ENCODE measurements around the gene RGS2. TPM values are rescaled to one million over a fixed set of nuclear protein-coding genes. Genes with fewer than 3 reads are reported as not detected.

Gene RGS2
- total RNA-seq, 2 experiments from 2014 or later = 5.4 to 6.4 TPM

- intact Hi-C loops (cut with micrococcal nuclease) = no loop called here
- H3K36me3 Mint-ChIP-seq = no peaks in the 10 kb centered on the region
- POLR2A ChIA-PET = no interaction called here
- CTCF ChIA-PET = no interaction called here
- H3K4me1 Mint-ChIP-seq (ENCODE audit: low read depth) = no peaks in the 10 kb centered on the region
- no peak for DNase-seq
- peaks cover 3% of the 10 kb centered on the region for H3K27me3 Mint-ChIP-seq
- no peaks in the 10 kb centered on the region for H3K9me3 Mint-ChIP-seq
- no peak overlapping the region for H3K4me3 Mint-ChIP-seq
- no peak overlapping the region for H3K27ac Mint-ChIP-seq
Measured at GRCh38 chr1:192776206-192776605, 32.6 kb upstream of the RGS2 start.

- ChIA-PET POLR2A (no interaction called here), CTCF (no interaction called here)
- no peaks in the 10 kb centered on the region for H3K36me3 Mint-ChIP-seq
- H3K9me3 Mint-ChIP-seq = no peaks in the 10 kb centered on the region
- peaks cover 3% of the 10 kb centered on the region for H3K27me3 Mint-ChIP-seq
- no peak overlapping the region for H3K27ac Mint-ChIP-seq
- no peak overlapping the region for H3K4me3 Mint-ChIP-seq
- no peak for DNase-seq
- H3K4me1 Mint-ChIP-seq (ENCODE audit: low read depth) = no peaks in the 10 kb centered on the region
- intact Hi-C loops (cut with micrococcal nuclease) = no loop called here
Measured at GRCh38 chr1:192776998-192777397, 31.8 kb upstream of the RGS2 start.

- Mint-ChIP-seq H3K27ac (no peak overlapping the region), H3K4me3 (no peak overlapping the region), H3K27me3 (peaks cover 15% of the 10 kb centered on the region), H3K9me3 (no peaks in the 10 kb centered on the region), H3K4me1 (ENCODE audit: low read depth) (no peaks in the 10 kb centered on the region), H3K36me3 (no peaks in the 10 kb centered on the region)
- CTCF ChIA-PET = no interaction called here
- DNase-seq = no peak
- POLR2A ChIA-PET = no interaction called here
- intact Hi-C loops (cut with micrococcal nuclease) = no loop called here
Measured at GRCh38 chr1:192783791-192784190, 25.0 kb upstream of the RGS2 start.

GRCh38 chr1:192784397-192784796 is 24.4 kb upstream of the RGS2 start:
- ChIA-PET CTCF (no interaction called here), POLR2A (no interaction called here)
- Mint-ChIP-seq H3K27me3 (peaks cover 12% of the 10 kb centered on the region), H3K36me3 (no peaks in the 10 kb centered on the region), H3K4me1 (ENCODE audit: low read depth) (no peaks in the 10 kb centered on the region), H3K27ac (no peak overlapping the region), H3K4me3 (no peak overlapping the region), H3K9me3 (no peaks in the 10 kb centered on the region)
- DNase-seq = no peak
- intact Hi-C loops (cut with micrococcal nuclease) = no loop called here

GRCh38 chr1:192786576-192786975 is 22.3 kb upstream of the RGS2 start:
- H3K27me3 Mint-ChIP-seq = peaks cover 12% of the 10 kb centered on the region
- no peaks in the 10 kb centered on the region for H3K36me3 Mint-ChIP-seq
- DNase-seq = no peak
- no peaks in the 10 kb centered on the region for H3K9me3 Mint-ChIP-seq
- CTCF ChIA-PET = no interaction called here
- no peaks in the 10 kb centered on the region for H3K4me1 Mint-ChIP-seq (ENCODE audit: low read depth)
- H3K27ac Mint-ChIP-seq = no peak overlapping the region
- intact Hi-C loops (cut with micrococcal nuclease) = no loop called here
- POLR2A ChIA-PET = no interaction called here
- H3K4me3 Mint-ChIP-seq = no peak overlapping the region

GRCh38 chr1:192787914-192788585 is 20.8 kb upstream of the RGS2 start:
- ChIA-PET POLR2A (no interaction called here), CTCF (no interaction called here)
- Mint-ChIP-seq H3K36me3 (no peaks in the 10 kb centered on the region), H3K27me3 (peaks cover 8% of the 10 kb centered on the region), H3K9me3 (no peaks in the 10 kb centered on the region), H3K4me3 (no peak overlapping the region), H3K4me1 (ENCODE audit: low read depth) (no peaks in the 10 kb centered on the region), H3K27ac (no peak overlapping the region)
- no peak for DNase-seq
- intact Hi-C loops (cut with micrococcal nuclease) = no loop called here

- Mint-ChIP-seq H3K4me1 (ENCODE audit: low read depth) (no peaks in the 10 kb centered on the region), H3K27ac (no peak overlapping the region), H3K9me3 (no peaks in the 10 kb centered on the region), H3K27me3 (peaks cover 4% of the 10 kb centered on the region), H3K4me3 (no peak overlapping the region), H3K36me3 (no peaks in the 10 kb centered on the region)
- ChIA-PET POLR2A (no interaction called here), CTCF (interaction anchor here (0.6 to 1.4 kb wide), 2 partner anchors 17 to 1094 kb away, joined by 4 to 5 read pairs; no protein-coding TSS in a partner anchor)
- intact Hi-C loops (cut with micrococcal nuclease) = no loop called here
- no peak for DNase-seq
Measured at GRCh38 chr1:192789871-192790270, 19.0 kb upstream of the RGS2 start.

GRCh38 chr1:192792628-192793027 is 16.2 kb upstream of the RGS2 start:
- Mint-ChIP-seq H3K27me3 (no peaks in the 10 kb centered on the region), H3K36me3 (no peaks in the 10 kb centered on the region), H3K4me3 (no peak overlapping the region), H3K9me3 (no peaks in the 10 kb centered on the region), H3K27ac (no peak overlapping the region), H3K4me1 (ENCODE audit: low read depth) (no peaks in the 10 kb centered on the region)
- CTCF ChIA-PET = no interaction called here
- intact Hi-C loops (cut with micrococcal nuclease) = no loop called here
- DNase-seq = no peak
- POLR2A ChIA-PET = no interaction called here

- CTCF ChIA-PET = no interaction called here
- no peaks in the 10 kb centered on the region for H3K4me1 Mint-ChIP-seq (ENCODE audit: low read depth)
Measured at GRCh38 chr1:192793983-192794767, 14.7 kb upstream of the RGS2 start.

GRCh38 chr1:192794768-192795035 is 14.1 kb upstream of the RGS2 start:
- DNase-seq = no peak
- Mint-ChIP-seq H3K27ac (no peak overlapping the region), H3K36me3 (no peaks in the 10 kb centered on the region), H3K4me1 (ENCODE audit: low read depth) (no peaks in the 10 kb centered on the region), H3K27me3 (no peaks in the 10 kb centered on the region), H3K4me3 (no peak overlapping the region), H3K9me3 (no peaks in the 10 kb centered on the region)
- POLR2A ChIA-PET = no interaction called here
- intact Hi-C loops (cut with micrococcal nuclease) = no loop called here
- CTCF ChIA-PET = interaction anchor here (0.7 kb wide), 1 partner anchor 504 kb away, joined by 3 read pairs; no protein-coding TSS in a partner anchor

More at GRCh38 chr1:192793983-192794767, 14.7 kb upstream of the RGS2 start:
- no peaks in the 10 kb centered on the region for H3K36me3 Mint-ChIP-seq
- H3K27ac Mint-ChIP-seq = no peak overlapping the region
- no peaks in the 10 kb centered on the region for H3K9me3 Mint-ChIP-seq
- H3K4me3 Mint-ChIP-seq = no peak overlapping the region
- intact Hi-C loops (cut with micrococcal nuclease) = no loop called here
- POLR2A ChIA-PET = no interaction called here
- no peaks in the 10 kb centered on the region for H3K27me3 Mint-ChIP-seq
- DNase-seq = no peak

- intact Hi-C loops (cut with micrococcal nuclease) = no loop called here
- Mint-ChIP-seq H3K4me3 (no peak overlapping the region), H3K36me3 (no peaks in the 10 kb centered on the region), H3K4me1 (ENCODE audit: low read depth) (no peaks in the 10 kb centered on the region), H3K9me3 (no peaks in the 10 kb centered on the region), H3K27ac (no peak overlapping the region), H3K27me3 (no peaks in the 10 kb centered on the region)
- POLR2A ChIA-PET = no interaction called here
- DNase-seq = no peak
- CTCF ChIA-PET = no interaction called here
Measured at GRCh38 chr1:192795916-192796618, 12.8 kb upstream of the RGS2 start.

GRCh38 chr1:192797143-192797542 is 11.7 kb upstream of the RGS2 start:
- Mint-ChIP-seq H3K27ac (no peak overlapping the region), H3K4me1 (ENCODE audit: low read depth) (no peaks in the 10 kb centered on the region), H3K27me3 (no peaks in the 10 kb centered on the region), H3K4me3 (no peak overlapping the region), H3K9me3 (no peaks in the 10 kb centered on the region), H3K36me3 (no peaks in the 10 kb centered on the region)
- ChIA-PET POLR2A (no interaction called here), CTCF (interaction anchor here (0.8 to 1.0 kb wide), 2 partner anchors 9 to 319 kb away, joined by 3 read pairs; no protein-coding TSS in a partner anchor)
- intact Hi-C loops (cut with micrococcal nuclease) = no loop called here
- DNase-seq = no peak

- Mint-ChIP-seq H3K4me3 (no peak overlapping the region), H3K27ac (no peak overlapping the region), H3K36me3 (no peaks in the 10 kb centered on the region), H3K27me3 (no peaks in the 10 kb centered on the region), H3K9me3 (no peaks in the 10 kb centered on the region), H3K4me1 (ENCODE audit: low read depth) (no peaks in the 10 kb centered on the region)
- ChIA-PET CTCF (interaction anchor here (0.7 to 1.0 kb wide), 3 partner anchors 8 to 994 kb away, joined by 3 read pairs; no protein-coding TSS in a partner anchor), POLR2A (no interaction called here)
- intact Hi-C loops (cut with micrococcal nuclease) = no loop called here
- DNase-seq = no peak
Measured at GRCh38 chr1:192797891-192798290, 10.9 kb upstream of the RGS2 start.
